Glutamatergic neuron (in vitro differentiated cells): ENCODE data around the gene TJP1. TPM values are rescaled to one million over a fixed set of nuclear protein-coding genes. Genes with fewer than 3 reads are reported as not detected.
"Not testable (repeated sequence)": the region's sequence is repeated elsewhere in the genome, so short reads cannot be mapped to it uniquely, and the experiment has no call there.

Source experiments
- DNase-seq: peaks from one replicate; pipeline ENCODE4 v3.0.0; 2022
- H3K27ac Mint-ChIP-seq: one replicate; pipeline ENCODE4 v1.8.0; 2020; ENCODE audit warnings: mild to moderate bottlenecking, mixed read lengths, inconsistent platforms; ENCODE audit not compliant: unreplicated experiment
- H3K27me3 Mint-ChIP-seq: one replicate; pipeline ENCODE4 v1.8.0; 2020; ENCODE audit warnings: mild to moderate bottlenecking, moderate library complexity, mixed read lengths, inconsistent platforms; ENCODE audit not compliant: unreplicated experiment
- H3K36me3 Mint-ChIP-seq: one replicate; pipeline ENCODE4 v1.8.0; 2020; ENCODE audit warnings: mild to moderate bottlenecking, mixed read lengths, inconsistent platforms; ENCODE audit not compliant: unreplicated experiment
- H3K4me1 Mint-ChIP-seq: one replicate; pipeline ENCODE4 v1.8.0; 2020; ENCODE audit warnings: mild to moderate bottlenecking, low read depth, mixed read lengths, inconsistent platforms; ENCODE audit not compliant: unreplicated experiment
- H3K4me3 Mint-ChIP-seq: one replicate; pipeline ENCODE4 v1.8.0; 2020; ENCODE audit warnings: mild to moderate bottlenecking, mixed read lengths, inconsistent platforms; ENCODE audit not compliant: unreplicated experiment
- H3K9me3 Mint-ChIP-seq: one replicate; pipeline ENCODE4 v1.8.0; 2020; ENCODE audit warnings: mild to moderate bottlenecking, moderate library complexity, mixed read lengths, inconsistent platforms; ENCODE audit not compliant: unreplicated experiment
- CTCF ChIP-seq: fragments of 200-600 bp; sonication (generic); IDR thresholded peaks from one replicate; pipeline ENCODE4 v1.5.0; 2021; ENCODE audit not compliant: partially characterized antibody, unreplicated experiment
- total RNA-seq: library from RNA; stranded (reverse); fragmentation: NEBNext Ultra II Directional; extraction: Animal tissue kit (Norgen Biotek cat#: 25700); gene quantifications from one replicate; pipeline ENCODE4 v1.2.1, GENCODE V29; 2021; ENCODE audit not compliant: unreplicated experiment

Gene TJP1
- total RNA-seq, 1 donor from 2014 or later = 129 TPM

- TF ChIP-seq CTCF = no peak
- Mint-ChIP-seq H3K4me3 (no peak overlapping the region), H3K27me3 (no peaks in the 10 kb centered on the region), H3K9me3 (no peaks in the 10 kb centered on the region), H3K27ac (no peak overlapping the region), H3K36me3 (no peaks in the 10 kb centered on the region), H3K4me1 (peaks cover 10% of the 10 kb centered on the region)
- no peak for DNase-seq
Observed at GRCh38 chr15:29759596-29759995, 62.7 kb downstream of the TJP1 start.

GRCh38 chr15:29756358-29757267 is 65.7 kb downstream of the TJP1 start:
- no peak overlapping the region for H3K27ac Mint-ChIP-seq

DNA sequence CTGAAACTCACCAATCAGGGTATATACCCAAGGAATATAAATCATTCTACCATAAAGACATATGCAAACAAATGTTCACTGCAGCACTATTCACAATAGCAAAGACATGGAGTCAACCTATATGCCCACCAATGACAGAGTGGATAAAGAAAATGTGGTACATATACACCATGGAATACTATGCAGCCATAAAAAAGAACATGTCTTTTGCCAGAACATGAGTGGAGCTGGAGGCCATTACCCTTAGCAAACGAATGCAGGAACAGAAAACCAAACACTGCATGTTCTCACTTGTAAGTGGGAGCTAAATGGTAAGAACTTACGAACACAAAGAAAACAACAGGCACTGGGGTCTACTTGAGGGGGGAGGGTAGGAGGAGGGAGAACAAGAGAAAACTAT is 68.3 kb downstream of the TJP1 start:
- DNase-seq, H3K27me3 Mint-ChIP-seq, H3K4me3 Mint-ChIP-seq, H3K27ac Mint-ChIP-seq, H3K9me3 Mint-ChIP-seq, H3K4me1 Mint-ChIP-seq, H3K36me3 Mint-ChIP-seq: not testable (repeated sequence)

More at GRCh38 chr15:29756358-29757267, 65.7 kb downstream of the TJP1 start:
- H3K4me3 Mint-ChIP-seq = no peak overlapping the region
- no peaks in the 10 kb centered on the region for H3K27me3 Mint-ChIP-seq
- no peak for TF ChIP-seq CTCF
- H3K9me3 Mint-ChIP-seq = no peaks in the 10 kb centered on the region
- peaks cover 2% of the 10 kb centered on the region for H3K4me1 Mint-ChIP-seq
- DNase-seq = no peak
- no peaks in the 10 kb centered on the region for H3K36me3 Mint-ChIP-seq

DNA sequence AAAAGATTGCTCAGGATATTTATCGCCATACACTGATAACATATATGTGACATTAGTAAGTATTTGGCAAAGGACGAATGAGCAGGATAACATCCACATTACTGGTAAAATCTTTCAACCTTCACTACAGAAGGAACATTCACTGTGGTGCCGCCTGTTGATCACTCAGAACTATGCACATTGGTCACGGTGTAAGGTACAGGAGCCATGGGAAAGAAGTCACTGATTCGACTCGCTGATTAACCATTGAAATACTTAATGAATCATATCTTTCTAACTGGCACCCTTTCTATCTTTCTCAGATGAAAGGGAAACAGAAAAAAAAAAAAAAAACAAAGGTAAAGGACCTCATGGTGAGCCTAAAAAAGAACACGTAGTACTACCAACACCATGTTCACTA is 68.8 kb downstream of the TJP1 start:
- no peak overlapping the region for H3K4me3 Mint-ChIP-seq
- H3K27me3 Mint-ChIP-seq = peaks cover 2% of the 10 kb centered on the region
- no peaks in the 10 kb centered on the region for H3K9me3 Mint-ChIP-seq
- peaks cover 8% of the 10 kb centered on the region for H3K4me1 Mint-ChIP-seq
- TF ChIP-seq CTCF = no peak
- no peak for DNase-seq
- H3K36me3 Mint-ChIP-seq = no peaks in the 10 kb centered on the region
- H3K27ac Mint-ChIP-seq = no peak overlapping the region

GRCh38 chr15:29750754-29751153 is 71.5 kb downstream of the TJP1 start:
- H3K36me3 Mint-ChIP-seq = no peaks in the 10 kb centered on the region
- peaks cover 2% of the 10 kb centered on the region for H3K27me3 Mint-ChIP-seq
- H3K9me3 Mint-ChIP-seq = no peaks in the 10 kb centered on the region
- no peak overlapping the region for H3K4me3 Mint-ChIP-seq
- H3K4me1 Mint-ChIP-seq = peaks cover 6% of the 10 kb centered on the region
- no peak for TF ChIP-seq CTCF
- H3K27ac Mint-ChIP-seq = no peak overlapping the region
- no peak for DNase-seq
